H1 (cell line): ENCODE results near the gene RAET1G. TPM values are rescaled to one million over a fixed set of nuclear protein-coding genes. Genes with fewer than 3 reads are reported as not detected.

Source experiments
- ASH2L ChIP-seq: fragments of 200-600, 300-600 bp; sonication (generic); IDR thresholded peaks from one replicate; pipeline ENCODE4 v1.7.1; 2017; ENCODE audit warnings: low read length
- BRCA1 ChIP-seq: IDR thresholded peaks from 2 replicates; pipeline ENCODE4 v1.6.1; 2012; ENCODE audit warnings: low read depth, low read length, improper control_type of control experiment
- CHD2 ChIP-seq: IDR thresholded peaks from 2 replicates; pipeline ENCODE4 v1.6.1; 2012; ENCODE audit warnings: low read length, improper control_type of control experiment
- CREB1 ChIP-seq: IDR thresholded peaks from 2 replicates; pipeline ENCODE4 v1.6.1; 2012; ENCODE audit warnings: inconsistent platforms
- EP300 ChIP-seq, 2 experiments: IDR thresholded peaks; 1 replicate in 1 of 2; 2 replicates in 1 of 2; pipeline ENCODE4 v1.6.1; 2011 to 2012; ENCODE audit warnings: low read depth in 2 of 2, low read length in 2 of 2, mild to moderate bottlenecking in 2 of 2, borderline replicate concordance in 1 of 2, inconsistent platforms in 1 of 2, moderate library complexity in 1 of 2
- EZH2 ChIP-seq: fragments of 200-600 bp; sonication (generic); IDR thresholded peaks from 2 replicates; pipeline ENCODE4 v1.7.1; 2012; ENCODE audit warnings: low read depth, mild to moderate bottlenecking, moderate library complexity, low read length, inconsistent platforms; ENCODE audit not compliant: severe bottlenecking
- KDM4A ChIP-seq: IDR thresholded peaks from one replicate; pipeline ENCODE4 v1.7.1; 2012; ENCODE audit warnings: low read depth, mild to moderate bottlenecking, moderate library complexity, low read length, inconsistent platforms; ENCODE audit not compliant: severe bottlenecking
- MAFK ChIP-seq: IDR thresholded peaks from 2 replicates; pipeline ENCODE4 v1.6.1; 2012; ENCODE audit warnings: low read depth, mild to moderate bottlenecking, improper control_type of control experiment, low read length
- NANOG ChIP-seq: IDR thresholded peaks from 2 replicates; pipeline ENCODE4 v1.6.1; 2011; ENCODE audit warnings: low read length, low read depth, mild to moderate bottlenecking, inconsistent platforms; ENCODE audit not compliant: insufficient read depth, poor library complexity, severe bottlenecking
- PHF8 ChIP-seq: fragments of 200-600 bp; sonication (generic); conservative IDR thresholded peaks from 2 replicates; pipeline ENCODE4 v1.7.1; 2012; ENCODE audit warnings: low read depth, mild to moderate bottlenecking, inconsistent platforms, low read length, moderate library complexity
- POLR2AphosphoS5 ChIP-seq: IDR thresholded peaks from 2 replicates; pipeline ENCODE4 v1.6.1; 2011; ENCODE audit warnings: low read depth, low read length
- POU5F1 ChIP-seq: IDR thresholded peaks from 2 replicates; pipeline ENCODE4 v1.6.1; 2011; ENCODE audit warnings: low read depth, mild to moderate bottlenecking, low read length, moderate library complexity
- RAD21 ChIP-seq, 2 experiments: IDR thresholded peaks in 1 of 2; conservative IDR thresholded peaks in 1 of 2; 2 replicates each; pipeline ENCODE4 v1.6.1; 2011; ENCODE audit warnings: low read depth in 2 of 2, low read length in 2 of 2, improper control_type of control experiment in 1 of 2, inconsistent platforms in 1 of 2, mild to moderate bottlenecking in 1 of 2, moderate library complexity in 1 of 2
- SIRT6 ChIP-seq: IDR thresholded peaks from one replicate; pipeline ENCODE4 v1.7.1; 2012; ENCODE audit warnings: low read length, inconsistent platforms
- SP1 ChIP-seq: IDR thresholded peaks from 2 replicates; pipeline ENCODE4 v1.6.1; 2011; ENCODE audit warnings: low read depth, low read length
- SP2 ChIP-seq: IDR thresholded peaks from 2 replicates; pipeline ENCODE4 v1.6.1; 2012; ENCODE audit warnings: mild to moderate bottlenecking, low read length, inconsistent platforms
- SRF ChIP-seq: IDR thresholded peaks from 2 replicates; pipeline ENCODE4 v1.6.1; 2011; ENCODE audit warnings: mild to moderate bottlenecking, low read depth, low read length, moderate library complexity
- TAF1 ChIP-seq: IDR thresholded peaks from 2 replicates; pipeline ENCODE4 v1.6.1; 2011; ENCODE audit warnings: mild to moderate bottlenecking, low read depth, low read length
- TAF7 ChIP-seq: optimal IDR thresholded peaks from 2 replicates; pipeline ENCODE3; 2011; ENCODE audit warnings: low read depth, mild to moderate bottlenecking, inconsistent platforms, low read length, moderate library complexity, borderline replicate concordance
- TBP ChIP-seq: IDR thresholded peaks from 2 replicates; pipeline ENCODE4 v1.6.1; 2011; ENCODE audit warnings: low read depth, low read length, improper control_type of control experiment
- polyA plus RNA-seq, 7 experiments: library from polyadenylated mRNA; depleted of rRNA in 3 of 7; stranded (reverse) in 5 of 7; unstranded in 2 of 7; fragments of >200 nt in 5 of 7; fragments of 200-250 nt in 2 of 7; gene quantifications; 1 replicate in 5 of 7; 2 replicates in 1 of 7; 4 replicates in 1 of 7; pipeline versions ENCODE4 v1.2.1 to v1.2.3, GENCODE V29; 2011 to 2013; ENCODE audit warnings: missing spikeins in 2 of 7, mixed read lengths in 2 of 7
- total RNA-seq: library from RNA; stranded (reverse); fragmentation: NEBNext Ultra II Directional; extraction: Animal tissue kit (Norgen Biotek cat#: 25700); gene quantifications from 2 replicates; pipeline ENCODE4 v1.2.1, GENCODE V29; 2021
- TF ChIP-seq, protein P1 (sequence below), 3 experiments: IDR thresholded peaks; 1 replicate in 2 of 3; 2 replicates in 1 of 3; pipeline versions ENCODE4 v1.5.1 to v1.6.1; 2011; ENCODE audit warnings: low read length in 3 of 3, mild to moderate bottlenecking in 3 of 3, inconsistent platforms in 2 of 3, low read depth in 1 of 3, moderate library complexity in 1 of 3; ENCODE audit not compliant: insufficient read depth in 1 of 3; ENCODE audit errors: control extremely low read depth in 1 of 3

The RAET1G gene
- total and polyA plus RNA-seq, 2 of the 8 experiments (the other 6 are each of a cell fraction or from before 2014, with no cell fraction given), result 0.08 TPM; not detected in 1

DNA sequence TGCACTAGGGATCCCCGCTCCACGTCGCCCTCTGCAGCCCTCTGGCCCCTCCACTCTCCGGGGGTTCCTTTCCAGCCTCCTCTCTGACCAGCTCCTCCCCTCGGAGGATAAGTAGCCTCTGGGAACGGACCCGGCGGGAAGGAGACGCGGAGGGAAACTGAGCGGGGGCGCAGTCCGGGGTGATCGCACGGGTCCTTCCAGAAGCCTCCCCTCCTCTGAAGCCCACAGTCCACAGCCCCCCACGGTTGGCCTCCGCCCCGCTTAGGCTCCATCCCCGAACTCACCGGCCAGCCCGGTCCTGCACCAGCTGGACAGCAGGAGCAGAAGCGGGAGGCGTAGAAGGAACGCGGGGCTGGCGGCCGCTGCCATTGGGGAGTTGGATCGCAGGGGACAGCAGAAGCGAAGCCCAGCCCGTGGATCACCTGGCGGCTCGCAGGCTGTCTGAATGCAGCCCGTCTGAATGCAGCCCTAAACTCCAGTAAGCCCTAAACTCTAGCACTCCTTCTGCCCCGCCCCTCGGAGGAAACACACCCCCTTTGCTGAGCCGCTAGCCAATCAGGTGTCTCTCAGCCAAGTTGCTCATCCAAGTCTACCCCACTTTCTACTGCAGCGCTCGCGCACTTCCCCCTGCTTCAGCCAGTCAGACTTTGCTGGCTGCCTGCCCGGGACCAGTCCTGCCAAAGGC is at the start of gene RAET1G (continued):
- TF ChIP-seq SRF (no peak), POU5F1 (no peak), SP1 (peak; percentile 63; the same call in 1 of the 2 replicates), KDM4A (peak; percentile 97), SP2 (no peak), EP300 (IDR thresholded peaks at IDR 0.05; ENCODE audit: borderline replicate concordance in 1 of 2, low read depth in 2 of 2, low read length in 2 of 2) (no peak), CREB1 (no peak), CHD2 (no peak), PHF8 (0 out of 2 replicates have a peak, but pooled peaks have one; percentile 25), BRCA1 (no peak), TAF7 (no peak), MAFK (no peak), TBP (peak; percentile 64; the same call in 1 of the 2 replicates), SIRT6 (no peak), EZH2 (no peak), ASH2L (no peak), RAD21 (IDR thresholded peaks at IDR 0.05 in 1 of 2, conservative IDR thresholded peaks at IDR 0.05 in 1 of 2; ENCODE audit: low read depth in 2 of 2, low read length in 2 of 2) (no peak), POLR2AphosphoS5 (no peak), TAF1 (peak; percentile 78), NANOG (no peak)
- TF ChIP-seq, protein P1, sequence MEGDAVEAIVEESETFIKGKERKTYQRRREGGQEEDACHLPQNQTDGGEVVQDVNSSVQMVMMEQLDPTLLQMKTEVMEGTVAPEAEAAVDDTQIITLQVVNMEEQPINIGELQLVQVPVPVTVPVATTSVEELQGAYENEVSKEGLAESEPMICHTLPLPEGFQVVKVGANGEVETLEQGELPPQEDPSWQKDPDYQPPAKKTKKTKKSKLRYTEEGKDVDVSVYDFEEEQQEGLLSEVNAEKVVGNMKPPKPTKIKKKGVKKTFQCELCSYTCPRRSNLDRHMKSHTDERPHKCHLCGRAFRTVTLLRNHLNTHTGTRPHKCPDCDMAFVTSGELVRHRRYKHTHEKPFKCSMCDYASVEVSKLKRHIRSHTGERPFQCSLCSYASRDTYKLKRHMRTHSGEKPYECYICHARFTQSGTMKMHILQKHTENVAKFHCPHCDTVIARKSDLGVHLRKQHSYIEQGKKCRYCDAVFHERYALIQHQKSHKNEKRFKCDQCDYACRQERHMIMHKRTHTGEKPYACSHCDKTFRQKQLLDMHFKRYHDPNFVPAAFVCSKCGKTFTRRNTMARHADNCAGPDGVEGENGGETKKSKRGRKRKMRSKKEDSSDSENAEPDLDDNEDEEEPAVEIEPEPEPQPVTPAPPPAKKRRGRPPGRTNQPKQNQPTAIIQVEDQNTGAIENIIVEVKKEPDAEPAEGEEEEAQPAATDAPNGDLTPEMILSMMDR (IDR thresholded peaks at IDR 0.05; ENCODE audit: control extremely low read depth in 1 of 3, insufficient read depth in 1 of 3, low read depth in 1 of 3, low read length in 3 of 3), result no peak
